ENCODE data around the gene ARHGAP10. TPM values are rescaled to one million over a fixed set of nuclear protein-coding genes. Genes with fewer than 3 reads are reported as not detected.
A peak's percentile ranks its signal among the peaks of the same experiment; 100 is the strongest.

Gene ARHGAP10
- total and polyA plus RNA-seq, 3 experiments from 2014 or later = 8.6 to 14.0 (median 9.7) TPM

DNA sequence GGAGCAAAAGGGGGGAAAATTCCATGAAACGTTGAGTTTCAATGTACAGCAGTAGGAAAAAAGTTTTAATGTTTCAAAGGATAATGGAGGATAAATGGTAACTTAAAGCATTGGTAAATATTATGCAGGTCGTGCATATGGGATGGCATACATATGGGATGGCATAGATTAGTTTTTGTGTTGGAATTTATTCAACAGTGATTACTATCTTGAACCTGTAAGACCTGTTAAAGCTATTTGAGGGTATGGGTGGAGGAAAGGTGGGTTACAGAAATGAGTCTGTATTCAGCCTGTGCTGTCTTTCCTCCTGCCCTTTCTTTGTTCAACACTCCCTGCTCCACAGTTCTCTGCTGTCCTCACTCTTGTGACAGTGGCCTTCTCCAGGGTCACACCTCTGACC lies 54.6 kb downstream of the ARHGAP10 start:
- no peaks in the 10 kb centered on the region for H3K9me3 ChIP-seq (ENCODE audit: low read length)
- Mint-ChIP-seq H3K9me3 (no peaks in the 10 kb centered on the region), H3K4me3 (no peak overlapping the region), H3K36me3 (no peaks in the 10 kb centered on the region), H3K27me3 (no peaks in the 10 kb centered on the region), H3K27ac (peak overlapping the region in 3 of 8 donors; percentile 39 to 82 (median 43)), H3K4me1 (peaks cover 25 to 33% (median 32%) of the 10 kb centered on the region in 3 donors)
- no peak for DNase-seq
- no peaks in the 10 kb centered on the region for H3K4me1 ChIP-seq (ENCODE audit: insufficient read depth, low read length)
- ChIA-PET CTCF (interaction anchor here (1.2 to 1.5 kb wide), 2 partner anchors 55 to 79 kb away, joined by 3 to 4 read pairs; partner anchors contain the start of gene ARHGAP10), POLR2A (no interaction called here)
- no peaks in the 10 kb centered on the region for H3K27me3 ChIP-seq (ENCODE audit: insufficient read depth, low read length, poor library complexity, severe bottlenecking)
- H3K4me3 ChIP-seq (ENCODE audit: low read length) = no peak overlapping the region
- no peaks in the 10 kb centered on the region for H3K36me3 ChIP-seq (ENCODE audit: insufficient read depth, low read length)
- H3K27ac ChIP-seq (ENCODE audit: low read depth, low read length) = no peak overlapping the region

DNA sequence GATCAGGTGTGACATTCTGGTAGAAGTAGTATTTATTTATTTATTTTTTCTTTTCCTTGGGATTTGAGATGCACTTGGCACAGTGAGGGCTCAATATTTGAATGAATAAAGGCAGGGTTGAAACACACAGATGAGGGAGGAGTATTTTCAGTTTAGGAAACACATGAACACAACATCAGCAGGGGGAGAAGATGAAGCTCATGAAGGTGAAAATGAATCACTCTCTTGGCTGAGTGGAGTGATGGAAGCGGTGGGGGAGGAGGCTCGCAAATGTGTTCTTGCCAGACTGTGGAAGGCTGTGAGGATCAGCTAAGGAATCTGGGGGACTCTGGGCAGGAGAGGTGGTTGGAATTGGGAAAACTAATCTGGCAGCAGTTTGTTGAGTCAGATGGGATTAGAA lies 55.3 kb downstream of the ARHGAP10 start:
- Mint-ChIP-seq H3K27ac (peak overlapping the region in 6 of 8 donors; percentile 3 to 82 (median 41)), H3K36me3 (no peaks in the 10 kb centered on the region)
- CTCF ChIA-PET = interaction anchor here (1.5 kb wide), 1 partner anchor 55 kb away, joined by 4 read pairs; the partner anchor contains the start of gene ARHGAP10

GRCh38 chr4:147788791-147789190 lies 56.9 kb downstream of the ARHGAP10 start:
- POLR2A ChIA-PET = no interaction called here
- DNase-seq = no peak
- no peak overlapping the region for H3K27ac ChIP-seq (ENCODE audit: low read depth, low read length)
- CTCF ChIA-PET = no interaction called here
- no peak overlapping the region for H3K4me3 Mint-ChIP-seq
- peaks cover 40 to 47% (median 46%) of the 10 kb centered on the region in 3 donors for H3K4me1 Mint-ChIP-seq
- peaks cover 11% of the 10 kb centered on the region for H3K4me1 ChIP-seq (ENCODE audit: insufficient read depth, low read length)
- H3K36me3 ChIP-seq (ENCODE audit: insufficient read depth, low read length) = no peaks in the 10 kb centered on the region
- H3K27me3 ChIP-seq (ENCODE audit: insufficient read depth, low read length, poor library complexity, severe bottlenecking) = no peaks in the 10 kb centered on the region
- H3K36me3 Mint-ChIP-seq = no peaks in the 10 kb centered on the region
- peak overlapping the region in 3 of 8 donors; percentile 21 to 71 (median 27) for H3K27ac Mint-ChIP-seq
- H3K27me3 Mint-ChIP-seq = no peaks in the 10 kb centered on the region
- H3K4me3 ChIP-seq (ENCODE audit: low read length) = no peak overlapping the region
- no peaks in the 10 kb centered on the region for H3K9me3 ChIP-seq (ENCODE audit: low read length)
- no peaks in the 10 kb centered on the region for H3K9me3 Mint-ChIP-seq

More for the DNA sequence above, 55.3 kb downstream of the ARHGAP10 start:
- no peak overlapping the region for H3K4me3 Mint-ChIP-seq
- Histone ChIP-seq H3K4me1 (ENCODE audit: insufficient read depth, low read length) (peaks cover 4% of the 10 kb centered on the region), H3K27ac (ENCODE audit: low read depth, low read length) (no peak overlapping the region), H3K36me3 (ENCODE audit: insufficient read depth, low read length) (no peaks in the 10 kb centered on the region), H3K9me3 (ENCODE audit: low read length) (no peaks in the 10 kb centered on the region), H3K4me3 (ENCODE audit: low read length) (no peak overlapping the region), H3K27me3 (ENCODE audit: insufficient read depth, low read length, poor library complexity, severe bottlenecking) (no peaks in the 10 kb centered on the region)
- H3K4me1 Mint-ChIP-seq = peaks cover 26 to 34% (median 34%) of the 10 kb centered on the region in 3 donors
- H3K27me3 Mint-ChIP-seq = no peaks in the 10 kb centered on the region
- DNase-seq = no peak
- H3K9me3 Mint-ChIP-seq = no peaks in the 10 kb centered on the region
- POLR2A ChIA-PET = no interaction called here

- Mint-ChIP-seq H3K4me1 (peaks cover 48 to 55% (median 54%) of the 10 kb centered on the region in 3 donors), H3K27ac (peak overlapping the region in 3 of 8 donors; percentile 48 to 94 (median 64)), H3K27me3 (no peaks in the 10 kb centered on the region), H3K9me3 (no peaks in the 10 kb centered on the region), H3K4me3 (no peak overlapping the region), H3K36me3 (no peaks in the 10 kb centered on the region)
- CTCF ChIA-PET = interaction anchor here (0.8 kb wide), 1 partner anchor 78 kb away, joined by 3 read pairs; no protein-coding TSS in a partner anchor
- no peak for DNase-seq
- Histone ChIP-seq H3K27me3 (ENCODE audit: insufficient read depth, low read length, poor library complexity, severe bottlenecking) (no peaks in the 10 kb centered on the region), H3K27ac (ENCODE audit: low read depth, low read length) (no peak overlapping the region), H3K36me3 (ENCODE audit: insufficient read depth, low read length) (no peaks in the 10 kb centered on the region), H3K4me1 (ENCODE audit: insufficient read depth, low read length) (peaks cover 18% of the 10 kb centered on the region), H3K9me3 (ENCODE audit: low read length) (no peaks in the 10 kb centered on the region), H3K4me3 (ENCODE audit: low read length) (no peak overlapping the region)
- POLR2A ChIA-PET = no interaction called here
Measured at GRCh38 chr4:147789596-147789995, 57.7 kb downstream of the ARHGAP10 start.

DNA sequence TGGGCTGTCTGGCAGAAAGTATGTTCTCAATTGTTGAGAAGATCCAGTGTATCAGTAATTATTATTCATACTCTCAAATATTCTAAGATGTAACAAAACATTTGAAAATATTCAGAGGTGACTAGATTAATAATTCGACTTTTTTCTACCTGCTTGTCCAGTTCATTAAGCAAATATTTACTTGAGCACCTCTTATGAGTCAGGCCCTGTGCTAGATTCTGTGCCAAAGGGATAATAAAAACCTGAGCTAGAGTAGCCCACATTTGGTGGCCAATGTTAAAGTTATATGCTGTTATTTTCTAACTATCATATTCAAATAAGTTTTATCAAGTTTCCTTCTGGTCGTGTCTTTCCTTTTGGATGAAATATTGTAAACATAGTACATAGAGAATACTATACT lies 58.5 kb downstream of the ARHGAP10 start:
- Histone ChIP-seq H3K9me3 (ENCODE audit: low read length) (no peaks in the 10 kb centered on the region), H3K27ac (ENCODE audit: low read depth, low read length) (no peak overlapping the region), H3K27me3 (ENCODE audit: insufficient read depth, low read length, poor library complexity, severe bottlenecking) (no peaks in the 10 kb centered on the region), H3K36me3 (ENCODE audit: insufficient read depth, low read length) (no peaks in the 10 kb centered on the region), H3K4me3 (ENCODE audit: low read length) (no peak overlapping the region), H3K4me1 (ENCODE audit: insufficient read depth, low read length) (peaks cover 24% of the 10 kb centered on the region)
- ChIA-PET POLR2A (no interaction called here), CTCF (no interaction called here)
- Mint-ChIP-seq H3K9me3 (no peaks in the 10 kb centered on the region), H3K4me1 (peaks cover 50 to 58% (median 56%) of the 10 kb centered on the region in 3 donors), H3K27me3 (no peaks in the 10 kb centered on the region), H3K27ac (no peak overlapping the region), H3K4me3 (no peak overlapping the region), H3K36me3 (no peaks in the 10 kb centered on the region)
- no peak for DNase-seq

GRCh38 chr4:147791341-147791740 lies 59.5 kb downstream of the ARHGAP10 start:
- Histone ChIP-seq H3K4me1 (ENCODE audit: insufficient read depth, low read length) (peaks cover 24% of the 10 kb centered on the region), H3K27ac (ENCODE audit: low read depth, low read length) (no peak overlapping the region), H3K36me3 (ENCODE audit: insufficient read depth, low read length) (no peaks in the 10 kb centered on the region), H3K27me3 (ENCODE audit: insufficient read depth, low read length, poor library complexity, severe bottlenecking) (no peaks in the 10 kb centered on the region), H3K4me3 (ENCODE audit: low read length) (no peak overlapping the region), H3K9me3 (ENCODE audit: low read length) (no peaks in the 10 kb centered on the region)
- POLR2A ChIA-PET = no interaction called here
- Mint-ChIP-seq H3K9me3 (no peaks in the 10 kb centered on the region), H3K36me3 (no peaks in the 10 kb centered on the region), H3K27me3 (no peaks in the 10 kb centered on the region), H3K4me3 (no peak overlapping the region), H3K27ac (peak overlapping the region in 3 of 8 donors; percentile 66 to 93 (median 93)), H3K4me1 (peaks cover 42 to 50% (median 47%) of the 10 kb centered on the region in 3 donors)
- DNase-seq = no peak
- CTCF ChIA-PET = no interaction called here

DNA sequence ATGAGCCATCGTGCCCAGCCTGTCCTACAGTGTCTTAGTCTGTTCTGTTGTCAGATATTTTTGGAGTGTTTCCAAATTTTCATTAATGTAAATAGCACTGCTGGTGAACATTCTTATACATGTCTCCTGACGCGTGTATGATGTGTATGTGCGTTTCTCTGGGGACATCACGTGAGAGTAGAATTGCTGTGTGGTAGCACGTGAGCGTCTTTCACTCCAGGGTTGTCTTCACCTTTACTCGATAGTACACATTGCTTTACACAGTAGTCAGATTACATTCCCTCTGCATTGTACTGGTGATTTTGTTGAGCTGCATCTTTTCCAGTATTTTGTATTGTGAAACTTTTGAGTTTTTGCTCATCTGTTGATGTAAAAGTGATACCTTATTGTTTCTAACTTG lies 60.0 kb downstream of the ARHGAP10 start:
- Mint-ChIP-seq H3K36me3 (peaks cover 0 to under 1% (median 0%) of the 10 kb centered on the region in 3 donors), H3K9me3 (no peaks in the 10 kb centered on the region), H3K27ac (peak overlapping the region; percentile 39 to 94 (median 90)), H3K27me3 (no peaks in the 10 kb centered on the region), H3K4me3 (peak overlapping the region; percentile 73 to 92 (median 84)), H3K4me1 (peaks cover 39 to 47% (median 46%) of the 10 kb centered on the region in 3 donors)
- ChIA-PET CTCF (interaction anchor here (1.5 kb wide), 2 partner anchors 37 to 74 kb away, joined by 3 to 4 read pairs; no protein-coding TSS in a partner anchor), POLR2A (interaction anchor here (1.6 kb wide), 1 partner anchor 60 kb away, joined by 7 read pairs; the partner anchor contains the start of gene ARHGAP10)
- Histone ChIP-seq H3K36me3 (ENCODE audit: insufficient read depth, low read length) (no peaks in the 10 kb centered on the region), H3K27ac (ENCODE audit: low read depth, low read length) (no peak overlapping the region), H3K4me3 (ENCODE audit: low read length) (no peak overlapping the region), H3K27me3 (ENCODE audit: insufficient read depth, low read length, poor library complexity, severe bottlenecking) (no peaks in the 10 kb centered on the region), H3K4me1 (ENCODE audit: insufficient read depth, low read length) (peaks cover 24% of the 10 kb centered on the region), H3K9me3 (ENCODE audit: low read length) (no peaks in the 10 kb centered on the region)
- DNase-seq = no peak

GRCh38 chr4:147793569-147794313 lies 61.9 kb downstream of the ARHGAP10 start:
- no peak overlapping the region for H3K4me3 ChIP-seq (ENCODE audit: low read length)
- Mint-ChIP-seq H3K36me3 (peaks cover 0 to 1% (median 0%) of the 10 kb centered on the region in 3 donors), H3K27me3 (no peaks in the 10 kb centered on the region), H3K4me1 (peaks cover 35 to 40% (median 40%) of the 10 kb centered on the region in 3 donors), H3K27ac (peak overlapping the region; percentile 16 to 78 (median 66)), H3K9me3 (no peaks in the 10 kb centered on the region), H3K4me3 (peak overlapping the region; percentile 24 to 87 (median 74))
- no peaks in the 10 kb centered on the region for H3K9me3 ChIP-seq (ENCODE audit: low read length)
- POLR2A ChIA-PET = no interaction called here
- no peaks in the 10 kb centered on the region for H3K36me3 ChIP-seq (ENCODE audit: insufficient read depth, low read length)
- CTCF ChIA-PET = no interaction called here
- H3K4me1 ChIP-seq (ENCODE audit: insufficient read depth, low read length) = peaks cover 24% of the 10 kb centered on the region
- no peak overlapping the region for H3K27ac ChIP-seq (ENCODE audit: low read depth, low read length)
- no peaks in the 10 kb centered on the region for H3K27me3 ChIP-seq (ENCODE audit: insufficient read depth, low read length, poor library complexity, severe bottlenecking)
- no peak for DNase-seq
